Measurements from ENCODE around the gene STPG4.

STPG4 gene

DNA sequence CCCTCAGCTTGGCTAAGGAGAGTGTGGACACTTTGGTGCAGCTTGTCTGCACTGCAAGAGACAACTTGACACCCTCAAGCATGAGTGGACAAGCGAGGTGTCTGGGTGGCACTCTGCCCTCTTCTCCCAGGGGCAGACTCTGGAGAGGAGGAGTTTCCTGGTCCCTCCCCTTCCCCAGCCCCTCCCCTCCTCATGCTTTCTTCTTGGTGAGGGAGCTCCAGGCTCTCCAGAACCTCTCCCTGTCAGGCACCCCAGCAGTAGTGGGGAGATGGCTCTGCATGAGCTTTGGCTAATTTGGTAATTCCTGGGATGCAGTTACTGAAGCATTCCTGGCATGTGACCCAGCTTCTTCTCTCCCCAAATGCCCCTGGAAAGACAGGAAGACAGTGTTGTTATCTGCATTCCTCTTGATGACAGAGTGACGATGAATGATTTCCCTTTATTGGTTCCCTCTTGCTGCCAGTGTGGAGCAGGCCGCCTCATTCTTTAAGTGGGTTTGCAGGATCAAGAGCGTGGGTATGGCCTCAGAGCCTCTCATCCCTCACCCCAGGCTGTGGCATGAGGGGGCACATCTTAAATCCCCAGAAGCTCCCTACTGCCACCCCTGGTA lies 89.2 kb downstream of the STPG4 start:
- TF ChIP-seq, protein P1, sequence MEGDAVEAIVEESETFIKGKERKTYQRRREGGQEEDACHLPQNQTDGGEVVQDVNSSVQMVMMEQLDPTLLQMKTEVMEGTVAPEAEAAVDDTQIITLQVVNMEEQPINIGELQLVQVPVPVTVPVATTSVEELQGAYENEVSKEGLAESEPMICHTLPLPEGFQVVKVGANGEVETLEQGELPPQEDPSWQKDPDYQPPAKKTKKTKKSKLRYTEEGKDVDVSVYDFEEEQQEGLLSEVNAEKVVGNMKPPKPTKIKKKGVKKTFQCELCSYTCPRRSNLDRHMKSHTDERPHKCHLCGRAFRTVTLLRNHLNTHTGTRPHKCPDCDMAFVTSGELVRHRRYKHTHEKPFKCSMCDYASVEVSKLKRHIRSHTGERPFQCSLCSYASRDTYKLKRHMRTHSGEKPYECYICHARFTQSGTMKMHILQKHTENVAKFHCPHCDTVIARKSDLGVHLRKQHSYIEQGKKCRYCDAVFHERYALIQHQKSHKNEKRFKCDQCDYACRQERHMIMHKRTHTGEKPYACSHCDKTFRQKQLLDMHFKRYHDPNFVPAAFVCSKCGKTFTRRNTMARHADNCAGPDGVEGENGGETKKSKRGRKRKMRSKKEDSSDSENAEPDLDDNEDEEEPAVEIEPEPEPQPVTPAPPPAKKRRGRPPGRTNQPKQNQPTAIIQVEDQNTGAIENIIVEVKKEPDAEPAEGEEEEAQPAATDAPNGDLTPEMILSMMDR (IDR thresholded peaks at IDR 0.05; ENCODE audit: insufficient read depth, low read length, missing control alignments) = no peak
- CTCF ChIA-PET = interaction anchor here (0.6 to 2.8 kb wide), 10 partner anchors 8 to 257 kb away, joined by 3 to 14 read pairs (median 3); no protein-coding TSS in a partner anchor
- DNase-seq (ENCODE audit: low read depth, low spot score) = peak; percentile 98
- POLR2A ChIA-PET = interaction anchor here (0.6 to 2.6 kb wide), 9 partner anchors 9 to 631 kb away, joined by 3 to 26 read pairs (median 4); partner anchors contain the start of gene MCFD2
- H3K4me3 ChIP-seq (ENCODE audit: low read depth, low read length) = no peak overlapping the region

- TF ChIP-seq, protein P1 (IDR thresholded peaks at IDR 0.05; ENCODE audit: insufficient read depth, low read length, missing control alignments) = no peak
- POLR2A ChIA-PET = interaction anchor here (0.8 to 2.6 kb wide), 8 partner anchors 9 to 149 kb away, joined by 3 to 26 read pairs (median 4); partner anchors contain the start of gene MCFD2
- DNase-seq (ENCODE audit: low read depth, low spot score) = no peak
- no peak overlapping the region for H3K4me3 ChIP-seq (ENCODE audit: low read depth, low read length)
- CTCF ChIA-PET = interaction anchor here (0.7 to 2.8 kb wide), 9 partner anchors 10 to 258 kb away, joined by 3 to 14 read pairs (median 3); no protein-coding TSS in a partner anchor
Observed at GRCh38 chr2:47065343-47065742, 89.8 kb downstream of the STPG4 start.

DNA sequence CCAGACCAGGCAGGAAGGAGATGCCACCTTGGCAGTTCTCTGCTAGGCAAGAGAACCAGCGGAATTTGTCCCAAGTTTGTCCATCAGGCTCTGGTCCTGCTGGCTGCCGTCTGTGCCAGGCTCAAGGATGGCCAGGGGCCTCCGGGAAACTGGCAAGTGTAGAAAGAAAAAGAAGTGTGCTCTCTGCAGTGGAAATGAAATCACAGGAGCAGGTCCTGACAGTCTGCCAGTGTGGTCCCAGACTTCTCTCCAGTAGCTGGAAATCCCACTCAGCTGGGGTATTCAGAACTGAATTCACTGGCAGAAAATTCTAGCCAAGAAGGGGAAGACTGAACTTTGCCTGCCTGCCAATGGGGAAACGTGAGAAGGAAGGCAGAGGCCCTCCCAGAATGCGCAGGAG lies 91.0 kb downstream of the STPG4 start:
- no peak for DNase-seq (ENCODE audit: low read depth, low spot score)
- CTCF ChIA-PET = interaction anchor here (1.0 kb wide), 1 partner anchor 21 kb away, joined by 3 read pairs; no protein-coding TSS in a partner anchor
- TF ChIP-seq, protein P1 (IDR thresholded peaks at IDR 0.05; ENCODE audit: insufficient read depth, low read length, missing control alignments) = no peak
- POLR2A ChIA-PET = interaction anchor here (2.4 to 2.6 kb wide), 2 partner anchors 7 to 21 kb away, joined by 25 to 26 read pairs; no protein-coding TSS in a partner anchor
- H3K4me3 ChIP-seq (ENCODE audit: low read depth, low read length) = no peak overlapping the region

DNA sequence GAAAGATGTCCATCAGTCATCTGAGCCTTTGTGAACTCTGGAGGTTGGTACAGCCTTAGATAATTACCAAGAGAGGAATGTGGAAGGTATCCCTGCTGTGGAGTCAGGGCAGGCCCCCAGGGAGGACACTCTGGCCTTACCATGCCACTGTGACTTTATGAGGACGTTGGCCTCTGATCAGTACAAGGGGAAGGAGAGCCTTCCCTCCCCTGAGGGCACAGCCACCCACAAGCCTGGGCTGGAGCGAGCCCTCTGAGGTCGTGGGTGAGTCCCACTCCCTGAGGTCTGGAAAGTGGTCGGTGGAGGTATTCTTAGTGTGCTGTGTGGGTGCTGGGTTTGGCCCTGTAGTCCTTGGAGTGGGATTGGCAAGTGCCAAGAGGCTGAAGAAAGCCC lies 91.6 kb downstream of the STPG4 start:
- TF ChIP-seq, protein P1 (IDR thresholded peaks at IDR 0.05; ENCODE audit: insufficient read depth, low read length, missing control alignments) = no peak
- no peak for DNase-seq (ENCODE audit: low read depth, low spot score)
- ChIA-PET POLR2A (no interaction called here), CTCF (no interaction called here)
- no peak overlapping the region for H3K4me3 ChIP-seq (ENCODE audit: low read depth, low read length)

GRCh38 chr2:47062681-47063537 lies 92.2 kb downstream of the STPG4 start:
- ChIA-PET POLR2A (no interaction called here), CTCF (no interaction called here)
- no peak for DNase-seq (ENCODE audit: low read depth, low spot score)
- TF ChIP-seq, protein P1 (IDR thresholded peaks at IDR 0.05; ENCODE audit: insufficient read depth, low read length, missing control alignments) = no peak
- no peak overlapping the region for H3K4me3 ChIP-seq (ENCODE audit: low read depth, low read length)

Measured in AG04449 (cell line).